DMS53 treated with DMSO at 0.1 percent for 48 hours (cell line): ENCODE measurements around the gene BRCA1.
"Not testable (repeated sequence)": the region's sequence is repeated elsewhere in the genome, so short reads cannot be mapped to it uniquely, and the experiment has no call there.

ENCODE experiments used
- DNase-seq: peaks from one replicate; lab custom pipeline; 2025; ENCODE audit not compliant: unreplicated experiment; lab: John Stamatoyannopoulos, UW

The BRCA1 gene

DNA sequence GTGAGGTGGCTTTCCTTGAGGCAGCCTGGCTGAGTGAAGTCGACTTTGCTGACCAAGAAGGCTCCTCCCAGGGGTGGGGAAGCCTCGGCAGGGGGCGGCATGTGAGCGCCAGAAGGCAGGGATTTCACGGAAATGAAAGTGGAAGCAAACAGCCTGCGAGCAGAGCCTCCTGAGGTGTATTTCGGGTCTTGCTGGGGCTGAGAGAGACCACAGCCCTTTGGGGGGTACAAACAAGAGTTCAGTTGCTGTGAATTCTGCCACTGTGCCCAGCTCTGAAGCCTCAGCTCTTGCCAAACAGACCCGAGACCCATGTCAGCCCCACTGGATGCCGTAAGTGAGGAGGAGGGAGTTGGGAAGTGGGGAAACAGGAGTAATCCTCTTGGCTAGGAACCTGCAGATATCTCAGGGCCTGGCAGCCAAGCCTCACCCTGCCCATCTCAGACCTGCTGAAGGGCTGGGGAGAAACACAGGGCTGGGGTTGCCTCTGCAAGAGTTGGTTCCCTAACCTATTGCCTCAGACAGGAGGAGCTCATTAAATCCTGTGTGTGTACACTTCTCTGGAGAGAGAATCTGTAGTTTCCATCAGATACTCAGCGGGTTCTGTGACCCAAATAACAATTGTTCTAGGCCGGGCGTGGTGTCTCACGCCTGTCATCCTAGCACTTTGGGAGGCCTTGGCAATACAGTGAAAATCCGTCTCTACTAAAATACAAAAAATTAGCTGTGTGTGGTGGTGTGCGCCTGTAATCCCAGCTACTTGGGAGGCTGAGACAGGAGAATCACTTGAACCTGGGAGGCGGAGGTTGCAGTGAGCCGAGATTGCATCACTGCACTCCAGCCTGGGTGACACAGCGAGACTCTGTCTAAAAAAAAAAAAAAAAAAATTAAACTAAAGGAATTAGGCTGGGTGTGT, 118.3 kb downstream of the BRCA1 start, which contains the start of gene IFI35:
TSS of gene IFI35 (plus strand) at position 146 of the 913 bp plus-strand sequence. CDS start at position 310, 164 bp downstream.
- peak; percentile 80 for DNase-seq

DNA sequence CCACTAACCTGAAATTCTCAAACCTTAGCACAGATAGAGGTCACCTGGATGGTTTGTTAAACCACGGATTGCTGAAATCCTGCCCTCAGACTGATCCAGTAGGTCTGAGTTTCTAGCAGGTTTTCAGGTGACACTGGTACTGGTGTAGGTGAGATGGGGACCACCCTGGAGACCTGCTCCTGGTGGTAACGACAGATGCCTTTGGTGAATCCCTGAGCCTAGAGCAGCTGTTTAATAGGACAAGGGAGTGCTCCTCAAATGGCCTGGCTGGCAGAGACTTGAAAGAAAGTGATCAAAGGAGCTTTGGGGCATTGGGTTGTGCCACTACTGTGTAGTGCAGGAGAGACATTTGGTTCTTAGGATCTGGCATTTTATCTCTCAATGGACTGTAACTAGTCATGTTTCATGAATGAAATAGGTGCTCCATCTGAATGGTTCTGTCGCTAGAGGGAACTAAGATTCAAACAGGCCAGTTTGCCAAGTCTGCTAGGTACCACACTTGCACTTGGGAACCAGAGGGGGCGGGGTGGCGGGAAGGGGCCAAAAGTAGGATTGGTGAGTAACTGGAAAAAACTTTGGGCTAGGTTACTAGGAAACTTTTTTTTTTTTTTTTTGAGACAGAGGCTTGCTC, 121.5 kb downstream of the BRCA1 start:
- no peak for DNase-seq

DNA sequence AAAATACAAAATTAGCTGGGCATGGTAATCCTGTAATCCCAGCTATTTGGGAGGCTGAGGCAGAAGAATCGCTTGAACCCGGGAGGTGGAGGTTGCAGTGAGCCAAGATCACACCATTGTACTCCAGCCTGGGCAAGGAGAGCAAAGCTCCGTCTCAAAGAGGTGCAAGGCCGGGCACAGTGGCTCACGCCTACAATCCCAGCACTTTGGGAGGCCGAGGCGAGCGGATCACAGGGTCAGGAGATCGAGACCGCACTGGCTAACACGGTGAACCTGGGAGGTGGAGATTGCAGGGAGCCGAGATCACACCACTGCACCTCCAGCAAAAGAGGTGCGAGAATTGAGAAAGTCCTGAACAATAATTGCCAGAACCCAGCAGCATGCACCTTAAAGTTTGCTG, 124.3 kb downstream of the BRCA1 start:
- not testable (repeated sequence) for DNase-seq

DNA sequence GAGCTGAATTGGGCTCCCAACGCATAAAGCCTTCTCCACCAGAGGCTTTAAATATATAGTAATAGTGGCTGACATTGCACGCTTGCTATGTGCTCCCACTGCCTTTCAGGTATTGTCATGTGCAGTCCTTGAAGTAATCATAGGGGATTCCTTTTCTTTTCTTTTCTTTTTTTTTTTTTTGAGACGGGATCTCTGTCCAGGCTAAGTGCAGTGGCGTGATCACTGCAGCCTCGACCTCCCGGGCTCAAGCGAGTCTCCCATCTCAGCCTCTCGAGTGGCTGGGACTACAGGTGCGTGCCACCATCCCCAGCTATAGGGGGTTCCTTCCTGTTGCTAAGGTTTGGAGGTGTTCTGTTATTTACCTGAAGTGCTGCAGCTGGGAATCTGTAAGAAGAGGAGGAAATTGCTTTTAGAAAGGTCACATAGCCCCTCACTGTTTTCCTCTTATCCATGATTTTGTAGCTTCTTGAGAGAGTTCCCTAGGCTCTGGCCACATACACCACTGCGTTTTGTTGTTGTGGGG, 126.1 kb downstream of the BRCA1 start:
- no peak for DNase-seq

DNA sequence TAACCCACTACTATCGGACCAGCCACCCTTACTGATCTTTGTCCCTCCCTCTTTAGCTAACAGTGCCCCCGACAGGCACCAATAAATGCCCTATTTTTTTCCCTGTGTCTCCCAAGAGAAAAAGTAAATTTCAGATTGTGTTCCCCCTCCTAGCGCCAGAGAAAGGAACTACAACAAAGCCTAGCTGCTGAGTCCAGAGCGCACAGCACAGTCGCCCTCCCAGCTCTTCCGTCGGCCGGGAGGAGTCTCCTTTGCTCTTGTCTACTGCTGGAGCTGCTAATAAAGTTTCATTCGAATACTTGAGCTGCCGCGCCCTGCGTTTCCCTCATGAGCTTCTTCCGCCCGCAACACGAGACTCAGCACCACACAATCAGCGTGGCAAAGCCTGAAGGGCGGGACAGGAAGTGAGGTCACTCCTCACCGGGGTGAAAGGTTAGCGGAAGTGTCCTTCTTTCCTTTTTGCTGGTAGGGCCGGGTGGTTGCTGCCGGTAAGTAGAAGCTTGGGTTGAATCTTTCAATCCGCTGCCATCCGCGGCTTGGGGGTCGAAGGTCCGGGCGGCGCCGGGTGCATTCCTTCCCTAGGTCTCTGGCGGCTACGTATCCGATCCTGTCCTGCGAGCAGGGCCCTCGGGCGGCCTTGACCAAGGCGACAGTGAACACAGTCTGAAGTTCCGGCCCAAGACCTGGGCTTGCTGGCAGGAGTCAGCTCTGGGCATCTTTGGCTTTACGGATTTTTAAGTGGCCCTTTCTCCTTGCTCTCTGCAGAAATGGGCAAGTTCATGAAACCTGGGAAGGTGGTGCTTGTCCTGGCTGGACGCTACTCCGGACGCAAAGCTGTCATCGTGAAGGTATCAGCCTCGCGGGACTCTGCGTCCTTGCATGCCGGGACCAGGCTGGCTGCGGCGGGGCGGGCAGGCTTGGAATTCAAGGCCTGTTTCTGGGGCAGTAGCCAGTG, 126.9 kb downstream of the BRCA1 start, which contains the start of gene RPL27:
TSS of gene RPL27 (plus strand) at position 436 of the 955 bp plus-strand sequence. CDS start at position 768, 332 bp downstream.
- DNase-seq: peak; percentile 99

DNA sequence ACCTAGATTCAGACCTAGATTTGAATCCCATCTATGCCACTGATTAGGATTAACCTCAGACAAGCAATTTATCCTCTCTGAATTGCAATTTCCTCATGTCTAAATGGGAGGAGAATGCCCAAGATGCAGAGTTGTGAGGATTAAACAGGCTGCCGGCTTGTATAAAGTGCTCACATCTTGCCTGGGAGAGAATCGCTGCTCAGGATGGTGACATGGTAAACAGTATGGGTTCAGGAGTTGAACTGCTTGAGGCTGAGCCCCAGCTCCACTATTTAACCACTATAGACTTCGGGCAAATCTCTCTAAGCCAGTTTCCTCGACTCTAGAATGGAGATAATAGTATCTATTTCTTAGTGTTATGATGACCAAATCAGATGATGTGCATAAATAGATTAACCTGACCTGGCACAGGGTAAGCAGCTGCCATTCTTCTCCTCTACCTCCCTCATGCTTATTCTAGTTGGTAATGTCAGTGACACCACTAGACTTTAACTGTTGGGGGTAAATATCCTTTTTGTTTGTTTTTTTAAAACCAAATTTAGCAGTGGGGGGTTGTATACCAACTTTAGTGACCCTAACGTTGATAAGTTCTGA, 127.7 kb downstream of the BRCA1 start:
- DNase-seq: no peak
